Caco-2 (cell line): ENCODE data around the gene FRRS1L. TPM values are rescaled to one million over a fixed set of nuclear protein-coding genes. Genes with fewer than 3 reads are reported as not detected.

Experiments
- BruUV-seq: library from RNA; stranded (reverse); fragments of 400-500 nt; replicated peaks from 2 replicates; lab custom pipeline; 2021; lab: Mats Ljungman, UMichigan
- CTCF ChIA-PET: fragments of 300-600 bp; sonication (Branson Sonifier 250); formaldehyde crosslinking; loops from one replicate; lab custom pipeline; 2022; ENCODE audit warnings: antibody characterized with exemption; lab: Charles Lee
- POLR2A ChIA-PET: fragments of 300-600 bp; sonication (Branson Sonifier 250); formaldehyde crosslinking; loops from one replicate; lab custom pipeline; 2022; ENCODE audit warnings: antibody characterized with exemption; lab: Charles Lee
- DNase-seq, 2 experiments: peaks; one replicate each; pipeline versions ENCODE4 v3.0.0 to v3.0.0-alpha.2; 2020 to 2022
- H3K27me3 ChIP-seq: replicated peaks from 2 replicates; pipeline ENCODE4 v1.6.0; 2011; ENCODE audit warnings: low read length; ENCODE audit not compliant: control insufficient read depth, insufficient read depth
- H3K36me3 ChIP-seq: 2 replicates; pipeline ENCODE4 v1.5.1; 2011; ENCODE audit warnings: low read length; ENCODE audit not compliant: control insufficient read depth, insufficient read depth
- H3K4me1 ChIP-seq: fragments of 250-450 bp; sonication (Bioruptor Pico); 2 replicates; pipeline ENCODE4 v1.5.1; 2020; ENCODE audit warnings: mild to moderate bottlenecking
- H3K4me3 ChIP-seq: 2 replicates; pipeline ENCODE4 v1.5.1; 2011; ENCODE audit warnings: low read depth, mild to moderate bottlenecking, control low read depth, low read length
- H3K9me3 ChIP-seq: fragments of 250-450 bp; sonication (Bioruptor Pico); 2 replicates; pipeline ENCODE4 v1.5.1; 2020; ENCODE audit warnings: mild to moderate bottlenecking, moderate library complexity
- H3K27ac Mint-ChIP-seq: one replicate; pipeline ENCODE4 v1.8.0; 2022; ENCODE audit warnings: mixed read lengths; ENCODE audit not compliant: unreplicated experiment
- H3K27me3 Mint-ChIP-seq: one replicate; pipeline ENCODE4 v1.8.0; 2022; ENCODE audit warnings: mixed read lengths; ENCODE audit not compliant: insufficient read depth, unreplicated experiment
- H3K36me3 Mint-ChIP-seq: one replicate; pipeline ENCODE4 v1.8.0; 2022; ENCODE audit warnings: mild to moderate bottlenecking, mixed read lengths; ENCODE audit not compliant: insufficient read depth, unreplicated experiment
- H3K4me1 Mint-ChIP-seq: one replicate; pipeline ENCODE4 v1.8.0; 2022; ENCODE audit warnings: low read depth, mixed read lengths; ENCODE audit not compliant: unreplicated experiment
- H3K4me3 Mint-ChIP-seq: one replicate; pipeline ENCODE4 v1.8.0; 2022; ENCODE audit warnings: mild to moderate bottlenecking, moderate library complexity, mixed read lengths; ENCODE audit not compliant: unreplicated experiment
- H3K9me3 Mint-ChIP-seq: one replicate; pipeline ENCODE4 v1.8.0; 2022; ENCODE audit warnings: mixed read lengths; ENCODE audit not compliant: unreplicated experiment
- CTCF ChIP-seq, 2 experiments: fragments of 200-600 bp in 1 of 2; IDR thresholded peaks; 1 replicate in 1 of 2; 2 replicates in 1 of 2; pipeline versions ENCODE4 v1.5.1 to v1.8.0; 2011 to 2022; ENCODE audit warnings: antibody characterized with exemption in 1 of 2, control low read depth in 1 of 2, inconsistent platforms in 1 of 2, low read depth in 1 of 2, low read length in 1 of 2, mild to moderate bottlenecking in 1 of 2, moderate library complexity in 1 of 2; ENCODE audit not compliant: insufficient read depth in 1 of 2, severe bottlenecking in 1 of 2, unreplicated experiment in 1 of 2
- intact Hi-C: fragments of 100-400 bp; cut with micrococcal nuclease; formaldehyde crosslinking; loops from one replicate; pipeline ENCODE4 v1.10.0; 2022; ENCODE audit not compliant: unreplicated experiment
- total RNA-seq: library from RNA; stranded (reverse); gene quantifications from 2 replicates; pipeline ENCODE4 v1.2.3, GENCODE V29; 2022

FRRS1L gene
- total RNA-seq, 1 experiment from 2014 or later = not detected

GRCh38 chr9:109205526-109205925 is 38.5 kb upstream of the FRRS1L start:
- ChIA-PET POLR2A (no interaction called here), CTCF (no interaction called here)
- BruUV-seq = no TSS peak
- Mint-ChIP-seq H3K4me3 (no peak overlapping the region), H3K9me3 (no peaks in the 10 kb centered on the region), H3K36me3 (no peaks in the 10 kb centered on the region), H3K27me3 (no peaks in the 10 kb centered on the region), H3K27ac (no peak overlapping the region), H3K4me1 (no peaks in the 10 kb centered on the region)
- intact Hi-C loops = no loop called here
- no peaks in the 10 kb centered on the region for H3K27me3 ChIP-seq
- H3K4me1 ChIP-seq = 0 out of 2 replicates have a peak, but pooled peaks cover 7% of the 10 kb centered on the region
- H3K4me3 ChIP-seq = no peak overlapping the region
- peak in 1 of 2 experiments; percentile 27 for DNase-seq
- peak; percentile 16 to 22 for TF ChIP-seq CTCF (IDR thresholded peaks at IDR 0.05; ENCODE audit: insufficient read depth in 1 of 2, low read depth in 1 of 2, low read length in 1 of 2, severe bottlenecking in 1 of 2, unreplicated experiment in 1 of 2)
- H3K9me3 ChIP-seq = no peaks in the 10 kb centered on the region; the same call in 1 of the 2 replicates
- no peaks in the 10 kb centered on the region for H3K36me3 ChIP-seq

GRCh38 chr9:109203761-109204360 is 36.8 kb upstream of the FRRS1L start:
- CTCF ChIA-PET = no interaction called here
- Mint-ChIP-seq H3K4me3 (no peak overlapping the region), H3K4me1 (no peaks in the 10 kb centered on the region), H3K9me3 (no peaks in the 10 kb centered on the region), H3K36me3 (no peaks in the 10 kb centered on the region), H3K27me3 (no peaks in the 10 kb centered on the region), H3K27ac (no peak overlapping the region)
- Histone ChIP-seq H3K9me3 (no peaks in the 10 kb centered on the region; the same call in 1 of the 2 replicates), H3K4me3 (no peak overlapping the region), H3K27me3 (no peaks in the 10 kb centered on the region), H3K36me3 (no peaks in the 10 kb centered on the region), H3K4me1 (0 out of 2 replicates have a peak, but pooled peaks cover 7% of the 10 kb centered on the region)
- no peak for DNase-seq
- no TSS peak for BruUV-seq
- POLR2A ChIA-PET = no interaction called here
- intact Hi-C loops = no loop called here
- TF ChIP-seq CTCF (IDR thresholded peaks at IDR 0.05; ENCODE audit: insufficient read depth in 1 of 2, low read depth in 1 of 2, low read length in 1 of 2, severe bottlenecking in 1 of 2, unreplicated experiment in 1 of 2) = no peak

- Mint-ChIP-seq H3K27me3 (no peaks in the 10 kb centered on the region), H3K9me3 (no peaks in the 10 kb centered on the region), H3K4me3 (no peak overlapping the region), H3K36me3 (no peaks in the 10 kb centered on the region), H3K4me1 (no peaks in the 10 kb centered on the region), H3K27ac (no peak overlapping the region)
- ChIA-PET POLR2A (no interaction called here), CTCF (interaction anchor here (0.8 to 0.9 kb wide), 2 partner anchors 16 to 82 kb away, joined by 3 to 6 read pairs; no protein-coding TSS in a partner anchor)
- no peak for TF ChIP-seq CTCF (IDR thresholded peaks at IDR 0.05; ENCODE audit: insufficient read depth in 1 of 2, low read depth in 1 of 2, low read length in 1 of 2, severe bottlenecking in 1 of 2, unreplicated experiment in 1 of 2)
- DNase-seq = no peak
- no peaks in the 10 kb centered on the region for H3K4me1 ChIP-seq
- no peaks in the 10 kb centered on the region for H3K27me3 ChIP-seq
- H3K36me3 ChIP-seq = no peaks in the 10 kb centered on the region
- intact Hi-C loops = no loop called here
- no peak overlapping the region for H3K4me3 ChIP-seq
- H3K9me3 ChIP-seq = no peaks in the 10 kb centered on the region
- BruUV-seq = no TSS peak
These were observed 32.6 kb upstream of the FRRS1L start for GRCh38 chr9:109199676-109200075.
